Endothelial cell (in vitro differentiated cells): Measurements from ENCODE around the gene PMP22. TPM values are rescaled to one million over a fixed set of nuclear protein-coding genes. Genes with fewer than 3 reads are reported as not detected.
"Not testable (repeated sequence)": the region's sequence is repeated elsewhere in the genome, so short reads cannot be mapped to it uniquely, and the experiment has no call there.

Experiments
- DNase-seq: peaks from one replicate; pipeline ENCODE4 v3.0.0; 2021; ENCODE audit warnings: low spot score
- H3K27ac Mint-ChIP-seq: one replicate; pipeline ENCODE4 v1.8.0; 2021; ENCODE audit warnings: mixed read lengths, inconsistent platforms; ENCODE audit not compliant: unreplicated experiment
- H3K27me3 Mint-ChIP-seq: one replicate; pipeline ENCODE4 v1.8.0; 2021; ENCODE audit warnings: mild to moderate bottlenecking, moderate library complexity, mixed read lengths, inconsistent platforms; ENCODE audit not compliant: unreplicated experiment
- H3K36me3 Mint-ChIP-seq: one replicate; pipeline ENCODE4 v1.8.0; 2021; ENCODE audit warnings: mild to moderate bottlenecking, low read depth, mixed read lengths, inconsistent platforms; ENCODE audit not compliant: unreplicated experiment
- H3K4me1 Mint-ChIP-seq: one replicate; pipeline ENCODE4 v1.8.0; 2021; ENCODE audit warnings: mild to moderate bottlenecking, mixed read lengths, inconsistent platforms; ENCODE audit not compliant: unreplicated experiment
- H3K4me3 Mint-ChIP-seq: one replicate; pipeline ENCODE4 v1.8.0; 2021; ENCODE audit warnings: mild to moderate bottlenecking, mixed read lengths, inconsistent platforms; ENCODE audit not compliant: unreplicated experiment
- H3K9me3 Mint-ChIP-seq: one replicate; pipeline ENCODE4 v1.8.0; 2021; ENCODE audit warnings: mixed read lengths, inconsistent platforms; ENCODE audit not compliant: unreplicated experiment
- CTCF ChIP-seq: fragments of 200-600 bp; sonication (generic); IDR thresholded peaks from one replicate; pipeline ENCODE4 v1.5.0; 2021; ENCODE audit warnings: antibody characterized with exemption; ENCODE audit not compliant: unreplicated experiment
- total RNA-seq: library from RNA; stranded (reverse); fragmentation: NEBNext Ultra II Directional; extraction: Animal tissue kit (Norgen Biotek cat#: 25700); gene quantifications from one replicate; pipeline ENCODE4 v1.2.1, GENCODE V29; 2021; ENCODE audit not compliant: unreplicated experiment

PMP22 gene
- total RNA-seq, 1 donor from 2014 or later, result 314 TPM

- Mint-ChIP-seq H3K4me3 (no peak overlapping the region), H3K27ac (no peak overlapping the region), H3K36me3 (no peaks in the 10 kb centered on the region), H3K9me3 (no peaks in the 10 kb centered on the region), H3K4me1 (no peaks in the 10 kb centered on the region), H3K27me3 (no peaks in the 10 kb centered on the region)
- DNase-seq, result no peak
- no peak for TF ChIP-seq CTCF
Measured at GRCh38 chr17:15220785-15221184, 44.3 kb downstream of the PMP22 start.

- H3K4me3 Mint-ChIP-seq, result no peak overlapping the region
- DNase-seq, result no peak
- H3K27me3 Mint-ChIP-seq, result no peaks in the 10 kb centered on the region
- no peaks in the 10 kb centered on the region for H3K9me3 Mint-ChIP-seq
- H3K27ac Mint-ChIP-seq, result no peak overlapping the region
- H3K36me3 Mint-ChIP-seq, result no peaks in the 10 kb centered on the region
- no peaks in the 10 kb centered on the region for H3K4me1 Mint-ChIP-seq
- no peak for TF ChIP-seq CTCF
Measured at GRCh38 chr17:15216481-15216880, 48.6 kb downstream of the PMP22 start.

GRCh38 chr17:15213381-15214087, 51.6 kb downstream of the PMP22 start:
- H3K36me3 Mint-ChIP-seq, result no peaks in the 10 kb centered on the region
- no peak overlapping the region for H3K4me3 Mint-ChIP-seq
- no peaks in the 10 kb centered on the region for H3K9me3 Mint-ChIP-seq
- peak; percentile 40 for DNase-seq
- no peaks in the 10 kb centered on the region for H3K4me1 Mint-ChIP-seq
- no peaks in the 10 kb centered on the region for H3K27me3 Mint-ChIP-seq
- TF ChIP-seq CTCF, result peak; percentile 66
- no peak overlapping the region for H3K27ac Mint-ChIP-seq

GRCh38 chr17:15210247-15210646, 54.9 kb downstream of the PMP22 start:
- no peak for TF ChIP-seq CTCF
- DNase-seq, result no peak
- Mint-ChIP-seq H3K36me3 (no peaks in the 10 kb centered on the region), H3K4me3 (no peak overlapping the region), H3K4me1 (peaks cover under 1% of the 10 kb centered on the region), H3K27ac (no peak overlapping the region), H3K27me3 (no peaks in the 10 kb centered on the region), H3K9me3 (no peaks in the 10 kb centered on the region)

GRCh38 chr17:15203062-15203461, 62.1 kb downstream of the PMP22 start:
- H3K27ac Mint-ChIP-seq, H3K9me3 Mint-ChIP-seq, H3K27me3 Mint-ChIP-seq, H3K4me3 Mint-ChIP-seq, H3K36me3 Mint-ChIP-seq, DNase-seq: not testable (repeated sequence)
- H3K4me1 Mint-ChIP-seq, result peaks cover 13% of the 10 kb centered on the region

GRCh38 chr17:15200574-15200973, 64.6 kb downstream of the PMP22 start:
- Mint-ChIP-seq H3K4me1 (peaks cover 13% of the 10 kb centered on the region), H3K36me3 (peaks cover 16% of the 10 kb centered on the region)
- not testable (repeated sequence) for H3K27ac Mint-ChIP-seq, H3K27me3 Mint-ChIP-seq, DNase-seq, H3K4me3 Mint-ChIP-seq, H3K9me3 Mint-ChIP-seq
